ENCODE measurements around the gene KBTBD13.
"Not testable (repeated sequence)": the region's sequence is repeated elsewhere in the genome, so short reads cannot be mapped to it uniquely, and the experiment has no call there.

Gene KBTBD13

GRCh38 chr15:65076486-65077290 lies at the start of gene KBTBD13:
Gene KBTBD13 (plus strand): TSS chr15:65076746. CDS start chr15:65076816, 70 bp downstream.
- DNase-seq: no peak

DNA sequence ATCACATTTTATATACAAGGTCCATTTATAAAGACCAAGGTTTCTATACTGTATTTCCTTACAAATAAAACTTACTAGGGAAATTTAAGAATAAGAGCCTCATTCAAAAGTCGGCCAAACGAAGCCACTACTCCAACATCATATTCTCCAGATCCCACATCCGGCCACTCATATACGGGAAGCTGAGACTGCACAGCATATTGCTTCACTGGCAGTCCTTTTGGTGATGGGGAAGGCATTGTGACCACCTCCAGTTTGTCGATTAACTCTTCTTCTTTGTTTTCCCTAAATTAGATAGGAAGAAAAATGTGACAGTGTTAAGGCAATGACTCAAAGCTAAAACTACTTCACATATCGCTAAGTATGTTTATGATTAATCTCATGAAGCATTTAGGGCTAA lies 49.8 kb upstream of the KBTBD13 start:
- no peak for DNase-seq

DNA sequence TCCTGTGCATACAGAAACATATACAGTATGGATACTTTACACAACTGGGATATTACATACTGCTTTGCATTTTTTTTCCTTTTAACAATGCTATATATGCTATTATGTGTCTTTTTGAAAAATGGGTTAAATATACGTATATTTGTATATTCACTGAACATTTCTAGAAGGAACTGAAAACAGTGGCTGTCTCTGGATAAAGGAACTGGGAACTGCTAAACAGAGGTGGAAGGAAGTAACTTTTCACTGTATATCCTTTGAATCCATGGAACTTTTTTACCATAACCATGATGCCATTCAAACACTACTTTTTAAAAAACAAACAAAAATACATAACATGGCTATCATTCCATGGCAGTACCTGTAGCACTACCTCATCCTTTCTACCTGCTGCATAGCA lies 49.0 kb upstream of the KBTBD13 start:
- DNase-seq: no peak

DNA sequence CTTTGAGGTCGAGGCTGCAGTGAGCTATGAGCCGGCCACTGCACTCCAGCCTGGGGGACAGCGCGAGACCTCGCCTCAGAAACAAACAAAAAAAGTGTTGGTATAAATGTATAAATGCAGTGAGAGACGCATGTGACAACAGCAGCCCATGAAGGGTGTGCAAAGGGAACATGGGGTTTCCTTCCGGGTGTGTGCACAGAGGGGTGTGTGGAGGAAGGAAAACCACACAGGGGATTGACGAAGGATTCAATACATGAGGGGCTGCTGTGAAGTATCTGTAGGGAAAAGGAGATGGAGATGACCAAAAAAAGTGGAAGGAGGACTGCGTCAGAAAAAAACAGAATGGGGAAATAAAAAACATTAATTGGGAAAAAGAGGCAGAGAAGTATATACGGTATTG lies 48.2 kb upstream of the KBTBD13 start:
- no peak for DNase-seq

DNA sequence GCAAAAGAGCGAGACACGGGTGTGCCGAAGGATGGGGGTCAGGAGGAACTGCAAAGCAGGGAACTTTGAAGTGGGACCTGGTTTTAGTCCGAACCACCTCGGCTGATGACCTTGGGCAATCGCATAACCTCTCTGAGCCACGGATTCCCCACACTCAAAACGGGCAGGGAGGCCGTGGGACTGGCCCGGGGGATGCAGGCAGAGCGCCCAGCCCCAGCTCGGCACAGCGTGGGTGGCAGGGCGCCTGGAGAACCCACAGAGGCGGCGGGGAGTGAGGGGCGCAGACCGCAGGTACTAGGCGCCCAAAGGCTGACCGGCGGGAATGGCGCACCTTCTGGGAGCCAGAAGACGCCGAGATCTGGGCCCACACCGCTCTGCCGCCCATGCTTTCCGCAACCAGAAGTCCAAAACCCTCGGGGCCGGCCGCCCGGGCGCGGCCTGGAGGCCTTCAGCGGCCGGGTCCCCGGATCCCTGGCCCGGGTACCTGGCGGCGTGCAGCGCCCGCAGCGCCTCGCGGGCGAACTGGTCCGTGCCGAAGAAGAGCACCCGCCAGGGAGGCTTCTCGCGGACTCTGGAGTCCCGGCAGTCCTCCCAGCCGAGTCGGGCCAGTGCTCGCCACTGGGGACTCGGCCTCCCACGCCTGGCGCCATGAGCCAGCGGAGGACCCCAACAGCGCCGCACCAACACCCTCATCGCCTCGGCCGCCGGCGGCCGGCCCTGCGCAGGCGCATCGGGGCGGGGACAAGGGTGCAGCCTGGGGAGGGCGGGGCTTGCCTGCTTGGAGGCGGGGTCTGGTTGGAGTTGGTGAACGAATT lies 47.4 kb upstream of the KBTBD13 start, which contains the start of gene MTFMT:
TSS of gene MTFMT (minus strand) at position 719 of the 815 bp plus-strand sequence. CDS start at position 693, 26 bp downstream.
- DNase-seq: peak; percentile 93

GRCh38 chr15:65029736-65030208 lies 46.8 kb upstream of the KBTBD13 start:
- DNase-seq: no peak

DNA sequence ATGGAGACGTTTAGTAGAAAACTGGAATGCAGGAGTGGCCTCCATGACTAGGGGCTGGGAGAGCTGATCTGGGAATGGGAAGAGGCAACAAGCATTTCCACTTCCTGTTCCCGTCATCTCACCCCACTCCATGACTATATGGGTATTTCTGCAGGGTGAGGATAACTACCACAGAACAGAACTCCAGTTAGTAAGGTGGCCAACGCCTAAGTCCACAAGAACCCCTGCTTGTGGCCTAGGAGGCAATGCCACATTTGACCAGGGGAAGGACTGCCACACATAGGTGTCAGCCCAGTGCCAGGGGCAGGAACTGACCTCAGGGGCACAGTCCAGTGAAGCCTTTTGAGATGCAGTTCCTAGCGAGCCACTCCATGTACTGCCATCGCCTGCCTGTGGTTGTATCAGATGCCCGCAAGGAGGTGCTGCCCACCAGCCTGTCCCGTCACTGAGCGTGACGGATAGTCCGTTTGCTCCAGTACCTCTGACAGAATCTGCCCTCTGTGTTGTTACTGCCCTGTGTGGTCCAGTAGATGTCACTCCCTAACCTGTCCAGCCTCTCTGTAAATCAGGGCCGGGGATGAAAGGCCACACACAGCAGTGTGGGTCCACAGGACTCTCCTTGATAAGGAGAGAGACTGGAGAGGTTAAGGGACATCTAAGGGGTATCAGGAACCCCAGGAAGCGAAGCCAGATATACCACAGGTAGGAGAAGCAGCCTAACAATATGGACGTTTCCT lies 43.6 kb upstream of the KBTBD13 start:
- peak; percentile 69 for DNase-seq

- DNase-seq: no peak
These were observed 42.8 kb upstream of the KBTBD13 start for GRCh38 chr15:65033659-65034269.

GRCh38 chr15:65034719-65035118 lies 41.8 kb upstream of the KBTBD13 start:
- DNase-seq: no peak

GRCh38 chr15:65037309-65037708 lies 39.2 kb upstream of the KBTBD13 start:
- no peak for DNase-seq

DNA sequence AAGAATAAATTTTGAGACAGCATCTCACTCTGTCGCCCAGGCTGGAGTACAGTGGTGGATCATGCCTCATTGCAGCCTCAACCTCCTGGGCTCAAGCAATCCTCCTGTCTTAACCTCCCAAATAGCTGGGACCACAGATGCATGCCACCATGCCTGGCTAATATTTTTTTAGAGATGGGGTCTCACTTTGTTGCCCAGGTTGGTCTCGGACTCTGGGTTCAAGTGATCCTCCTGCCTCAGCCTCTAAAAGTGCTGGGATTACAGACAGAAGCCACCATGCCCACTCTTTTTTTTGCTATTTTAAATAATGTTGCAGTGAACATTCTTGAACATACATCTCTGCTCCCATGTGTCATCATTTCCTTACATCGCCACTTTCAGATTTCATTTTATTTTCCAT lies 38.1 kb upstream of the KBTBD13 start:
- no peak for DNase-seq

DNA sequence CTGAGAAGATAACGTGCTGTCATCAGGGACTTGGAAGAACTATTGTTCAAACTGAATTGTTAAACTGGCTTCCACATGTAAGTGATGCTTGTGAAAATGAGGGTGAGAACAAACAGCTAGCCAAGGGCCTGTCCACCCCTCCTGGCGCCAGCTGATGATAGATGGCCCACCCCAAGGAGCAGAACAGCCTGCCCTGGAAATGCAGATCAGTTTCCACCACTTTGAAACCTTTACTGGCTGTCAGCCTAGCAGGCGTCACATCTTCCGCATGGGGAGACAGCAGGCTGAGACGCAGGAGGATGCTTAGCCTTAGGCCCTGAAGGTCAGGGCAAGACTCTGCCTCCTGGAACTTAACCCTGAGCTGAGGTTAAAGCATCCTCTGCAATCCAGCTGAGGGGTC lies 37.7 kb upstream of the KBTBD13 start:
- no peak for DNase-seq

GRCh38 chr15:65040461-65040860 lies 36.1 kb upstream of the KBTBD13 start:
- no peak for DNase-seq

- DNase-seq: no peak
These were observed 34.8 kb upstream of the KBTBD13 start for GRCh38 chr15:65041787-65042186.

- no peak for DNase-seq
These were observed 33.7 kb upstream of the KBTBD13 start for GRCh38 chr15:65042776-65043327.

DNA sequence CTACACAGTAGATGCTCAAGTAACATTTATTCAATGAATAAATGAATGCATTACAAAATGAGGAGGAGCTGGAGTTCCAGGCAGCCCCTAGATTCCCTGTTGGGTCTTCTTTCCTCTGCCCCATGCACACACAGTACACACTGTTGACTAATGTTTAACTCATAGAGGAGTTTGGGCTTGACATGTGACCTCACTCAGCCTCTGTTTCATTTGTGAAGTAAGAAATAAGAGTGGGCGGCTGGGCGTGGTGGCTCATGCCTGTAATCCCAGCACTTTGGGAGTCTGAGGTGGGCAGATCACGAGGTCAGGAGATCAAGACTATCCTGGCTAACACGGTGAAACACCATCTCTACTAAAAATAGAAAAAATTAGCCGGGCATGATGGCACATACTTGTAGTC lies 32.3 kb upstream of the KBTBD13 start:
- not testable (repeated sequence) for DNase-seq

GRCh38 chr15:65044724-65045481 lies 31.6 kb upstream of the KBTBD13 start, which contains the start of gene SLC51B:
Gene SLC51B (plus strand): TSS chr15:65045387. CDS start chr15:65050005, 4,618 bp downstream.
- DNase-seq: no peak

GRCh38 chr15:65048241-65048640 lies 28.3 kb upstream of the KBTBD13 start:
- DNase-seq: no peak

DNA sequence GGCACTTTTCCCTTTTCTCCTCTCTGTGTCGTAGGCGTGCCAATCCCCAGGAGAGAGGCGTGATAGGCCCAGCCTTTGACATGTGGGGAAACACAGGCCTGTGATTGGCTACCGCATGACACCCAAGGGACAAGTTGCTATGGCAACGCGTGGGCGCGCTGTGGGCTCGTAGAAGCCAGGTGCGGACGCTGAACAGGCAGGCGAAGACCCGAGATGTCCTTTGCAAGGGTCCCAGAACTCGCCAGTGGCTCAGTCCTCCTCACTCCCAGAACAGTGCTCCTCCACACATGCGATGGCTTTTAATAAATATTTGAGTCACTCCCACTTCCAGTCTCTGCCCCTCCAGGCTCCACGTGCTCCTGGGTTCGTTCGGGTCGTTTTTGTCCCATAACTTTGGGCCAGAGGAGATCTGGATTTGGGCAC lies 27.1 kb upstream of the KBTBD13 start:
- DNase-seq: peak; percentile 87

GRCh38 chr15:65050270-65050669 lies 26.3 kb upstream of the KBTBD13 start:
- DNase-seq: no peak

DNA sequence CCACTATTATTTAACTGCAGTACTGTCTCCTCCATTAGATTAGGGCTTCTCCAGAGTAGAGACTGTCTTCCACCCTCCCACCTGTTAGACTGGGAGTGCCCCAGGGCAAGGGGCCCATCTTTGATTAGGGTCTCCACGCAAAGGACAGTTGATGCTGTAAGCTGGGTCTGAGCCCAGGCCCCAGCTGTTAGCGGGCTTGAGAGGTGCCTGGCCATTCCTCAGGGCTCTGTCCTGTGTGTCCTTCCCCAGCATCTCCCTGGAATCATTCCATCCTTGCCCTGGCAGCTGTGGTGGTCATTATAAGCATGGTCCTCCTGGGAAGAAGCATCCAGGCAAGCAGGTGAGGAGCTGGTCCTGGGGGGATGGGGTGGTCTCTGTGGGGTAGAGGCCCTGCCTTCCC lies 25.3 kb upstream of the KBTBD13 start:
- no peak for DNase-seq

Measured in right forelimb (tissue), 1 donor.